Fibroblast of the aortic adventitia (primary cell): ENCODE data around the gene C11orf65. TPM values are rescaled to one million over a fixed set of nuclear protein-coding genes. Genes with fewer than 3 reads are reported as not detected.

ENCODE experiments used
- DNase-seq: peaks from one replicate; pipeline ENCODE4 v3.0.0-alpha.2; 2010; ENCODE audit warnings: low read depth
- H3K4me3 ChIP-seq: 2 replicates; pipeline ENCODE4 v1.5.1; 2011; ENCODE audit warnings: low read depth, mild to moderate bottlenecking, control low read depth, low read length, moderate library complexity
- CTCF ChIP-seq: IDR thresholded peaks from 2 replicates; pipeline ENCODE4 v1.5.1; 2011; ENCODE audit warnings: mild to moderate bottlenecking, low read length, control low read depth, inconsistent platforms; ENCODE audit not compliant: insufficient read depth
- total RNA-seq: library from RNA; depleted of rRNA; stranded (reverse); fragments of >200 nt; gene quantifications from 2 replicates; pipeline ENCODE4 v1.2.3, GENCODE V29; 2012; ENCODE audit warnings: low replicate concordance

Gene C11orf65
- total RNA-seq, 1 donor = 0.99 TPM

DNA sequence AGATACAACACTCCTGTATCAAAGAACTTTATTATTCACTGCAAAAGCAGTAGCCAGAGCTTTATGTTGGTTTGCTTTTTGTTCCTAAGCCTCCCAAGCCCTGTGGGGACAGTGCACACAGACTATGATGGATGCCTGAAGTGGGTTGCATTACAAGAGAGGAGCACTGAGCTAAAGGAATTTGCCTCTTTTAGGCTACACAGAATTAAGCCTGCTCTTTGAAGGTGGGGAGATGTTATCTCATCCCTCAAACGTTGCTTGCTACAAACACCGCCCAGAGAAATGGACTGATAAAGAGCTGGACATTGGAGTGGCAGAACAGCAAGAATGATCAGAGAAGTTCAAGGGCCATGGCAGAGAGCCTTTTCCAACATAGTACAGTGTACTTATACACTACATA is 33.4 kb upstream of the C11orf65 start:
- TF ChIP-seq CTCF = no peak
- DNase-seq = no peak
- H3K4me3 ChIP-seq = no peak overlapping the region

GRCh38 chr11:108500169-108500568 is 32.8 kb upstream of the C11orf65 start:
- TF ChIP-seq CTCF = no peak
- DNase-seq = no peak
- no peak overlapping the region for H3K4me3 ChIP-seq

GRCh38 chr11:108498816-108499408 is 31.6 kb upstream of the C11orf65 start:
- no peak for DNase-seq
- TF ChIP-seq CTCF = no peak

GRCh38 chr11:108498046-108498815 is 30.9 kb upstream of the C11orf65 start, which contains the start of gene POGLUT3:
Gene POGLUT3 (minus strand): TSS chr11:108498384. CDS start chr11:108498366, 18 bp downstream.
- H3K4me3 ChIP-seq = peak within 1 kb of the TSS; percentile 68
- DNase-seq = peak; percentile 28
- no peak for TF ChIP-seq CTCF

More at GRCh38 chr11:108498816-108499408, 31.6 kb upstream of the C11orf65 start:
- H3K4me3 ChIP-seq = peak overlapping the region; percentile 68

DNA sequence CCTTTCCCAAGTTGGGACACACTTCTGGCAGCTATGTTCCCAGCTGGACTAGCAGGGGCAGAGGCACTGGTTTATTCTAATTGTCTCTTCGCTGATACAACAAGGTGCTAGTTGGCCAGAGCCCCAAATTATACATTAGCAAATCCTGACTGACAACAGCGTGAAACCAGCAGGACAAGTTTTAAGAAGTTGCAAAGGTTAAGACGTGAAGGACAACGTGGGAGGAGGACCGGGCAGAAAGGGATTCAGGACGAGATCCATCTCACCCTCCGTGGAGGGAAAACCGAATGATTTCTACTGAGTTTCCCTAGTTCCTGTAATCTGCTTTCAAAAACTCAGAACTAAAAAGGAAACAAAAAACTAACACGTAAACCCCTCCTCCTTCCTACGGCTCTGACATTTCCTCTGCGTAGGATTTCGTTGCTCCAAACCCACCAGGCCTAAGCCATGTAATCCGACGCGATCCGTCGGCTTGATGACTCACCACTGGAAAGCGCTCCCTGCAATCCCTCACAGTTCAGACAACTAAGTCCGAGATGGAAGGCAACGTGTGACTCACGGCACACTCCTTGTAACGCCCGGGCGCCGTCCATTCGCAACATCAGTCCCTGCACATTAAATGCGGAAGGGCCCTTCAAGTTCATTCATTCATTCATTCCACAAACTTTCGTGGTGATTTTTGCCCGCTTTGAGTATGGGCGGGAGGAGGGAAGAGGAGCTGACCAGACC is 30.2 kb upstream of the C11orf65 start:
- H3K4me3 ChIP-seq = peak overlapping the region; percentile 68
- peak; percentile 99 for DNase-seq
- TF ChIP-seq CTCF = no peak

- H3K4me3 ChIP-seq = peak overlapping the region; percentile 68
- peak; percentile 27 for DNase-seq
- TF ChIP-seq CTCF = no peak
Observed at GRCh38 chr11:108496643-108497256, 29.4 kb upstream of the C11orf65 start.
